ENCODE data around the gene RNF175. TPM values are rescaled to one million over a fixed set of nuclear protein-coding genes. Genes with fewer than 3 reads are reported as not detected.

The RNF175 gene
- total RNA-seq, 1 experiment from 2014 or later, result 0.54 TPM

GRCh38 chr4:153747406-153747955, 12.3 kb downstream of the RNF175 start:
- no TSS peak for BruUV-seq (replicated peaks)
- Mint-ChIP-seq H3K4me3 (ENCODE audit: low read depth, unreplicated experiment) (no peak overlapping the region), H3K36me3 (ENCODE audit: insufficient read depth, unreplicated experiment) (no peaks in the 10 kb centered on the region), H3K4me1 (ENCODE audit: low read depth, unreplicated experiment) (no peaks in the 10 kb centered on the region), H3K27ac (ENCODE audit: unreplicated experiment) (no peak overlapping the region), H3K9me3 (ENCODE audit: low read depth, unreplicated experiment) (no peaks in the 10 kb centered on the region), H3K27me3 (ENCODE audit: unreplicated experiment) (no peaks in the 10 kb centered on the region)
- intact Hi-C loops (cut with micrococcal nuclease; ENCODE audit: unreplicated experiment), result no loop called here
- CTCF ChIA-PET, result no interaction called here
- DNase-seq, result no peak
- TF ChIP-seq CTCF (IDR thresholded peaks at IDR 0.05; ENCODE audit: unreplicated experiment), result no peak

- DNase-seq, result no peak
- no peak overlapping the region for H3K27ac Mint-ChIP-seq (ENCODE audit: unreplicated experiment)
- H3K9me3 Mint-ChIP-seq (ENCODE audit: low read depth, unreplicated experiment), result peaks cover 1% of the 10 kb centered on the region
- intact Hi-C loops (cut with micrococcal nuclease; ENCODE audit: unreplicated experiment), result no loop called here
- BruUV-seq (replicated peaks), result no TSS peak
- no peak for TF ChIP-seq CTCF (IDR thresholded peaks at IDR 0.05; ENCODE audit: unreplicated experiment)
- no peaks in the 10 kb centered on the region for H3K27me3 Mint-ChIP-seq (ENCODE audit: unreplicated experiment)
- H3K4me3 Mint-ChIP-seq (ENCODE audit: low read depth, unreplicated experiment), result no peak overlapping the region
- H3K4me1 Mint-ChIP-seq (ENCODE audit: low read depth, unreplicated experiment), result no peaks in the 10 kb centered on the region
- H3K36me3 Mint-ChIP-seq (ENCODE audit: insufficient read depth, unreplicated experiment), result no peaks in the 10 kb centered on the region
- CTCF ChIA-PET, result no interaction called here
Observed at GRCh38 chr4:153745651-153746050, 14.2 kb downstream of the RNF175 start.

- BruUV-seq (replicated peaks), result no TSS peak
Observed at GRCh38 chr4:153741541-153741940, 18.3 kb downstream of the RNF175 start.

GRCh38 chr4:153735906-153736461, 23.8 kb downstream of the RNF175 start:
- intact Hi-C loops (cut with micrococcal nuclease; ENCODE audit: unreplicated experiment), result no loop called here
- CTCF ChIA-PET, result no interaction called here
- no TSS peak for BruUV-seq (replicated peaks)
- no peaks in the 10 kb centered on the region for H3K36me3 Mint-ChIP-seq (ENCODE audit: insufficient read depth, unreplicated experiment)
- H3K9me3 Mint-ChIP-seq (ENCODE audit: low read depth, unreplicated experiment), result peaks cover 6% of the 10 kb centered on the region
- no peak overlapping the region for H3K4me3 Mint-ChIP-seq (ENCODE audit: low read depth, unreplicated experiment)
- peaks cover 35% of the 10 kb centered on the region for H3K4me1 Mint-ChIP-seq (ENCODE audit: low read depth, unreplicated experiment)
- H3K27ac Mint-ChIP-seq (ENCODE audit: unreplicated experiment), result no peak overlapping the region
- TF ChIP-seq CTCF (IDR thresholded peaks at IDR 0.05; ENCODE audit: unreplicated experiment), result no peak
- no peaks in the 10 kb centered on the region for H3K27me3 Mint-ChIP-seq (ENCODE audit: unreplicated experiment)
- DNase-seq, result no peak

More at GRCh38 chr4:153741541-153741940, 18.3 kb downstream of the RNF175 start:
- DNase-seq, result no peak
- Mint-ChIP-seq H3K4me1 (ENCODE audit: low read depth, unreplicated experiment) (peaks cover 1% of the 10 kb centered on the region), H3K27ac (ENCODE audit: unreplicated experiment) (no peak overlapping the region), H3K9me3 (ENCODE audit: low read depth, unreplicated experiment) (peaks cover 6% of the 10 kb centered on the region), H3K27me3 (ENCODE audit: unreplicated experiment) (no peaks in the 10 kb centered on the region), H3K4me3 (ENCODE audit: low read depth, unreplicated experiment) (no peak overlapping the region), H3K36me3 (ENCODE audit: insufficient read depth, unreplicated experiment) (no peaks in the 10 kb centered on the region)
- intact Hi-C loops (cut with micrococcal nuclease; ENCODE audit: unreplicated experiment), result no loop called here
- no peak for TF ChIP-seq CTCF (IDR thresholded peaks at IDR 0.05; ENCODE audit: unreplicated experiment)
- CTCF ChIA-PET, result interaction anchor here (0.6 kb wide), 2 partner anchors 636 to 894 kb away, joined by 6 to 7 read pairs; no protein-coding TSS in a partner anchor

Data from Calu3 (cell line).